HG03457 (cell line): ENCODE results near the gene CIAPIN1.

Source experiments
- ATAC-seq: cut with Tn5 transposase; IDR thresholded peaks from one replicate; pipeline ENCODE4 v1.9.1; 2021; ENCODE audit warnings: moderate number of reproducible peaks; ENCODE audit not compliant: unreplicated experiment

Gene CIAPIN1

DNA sequence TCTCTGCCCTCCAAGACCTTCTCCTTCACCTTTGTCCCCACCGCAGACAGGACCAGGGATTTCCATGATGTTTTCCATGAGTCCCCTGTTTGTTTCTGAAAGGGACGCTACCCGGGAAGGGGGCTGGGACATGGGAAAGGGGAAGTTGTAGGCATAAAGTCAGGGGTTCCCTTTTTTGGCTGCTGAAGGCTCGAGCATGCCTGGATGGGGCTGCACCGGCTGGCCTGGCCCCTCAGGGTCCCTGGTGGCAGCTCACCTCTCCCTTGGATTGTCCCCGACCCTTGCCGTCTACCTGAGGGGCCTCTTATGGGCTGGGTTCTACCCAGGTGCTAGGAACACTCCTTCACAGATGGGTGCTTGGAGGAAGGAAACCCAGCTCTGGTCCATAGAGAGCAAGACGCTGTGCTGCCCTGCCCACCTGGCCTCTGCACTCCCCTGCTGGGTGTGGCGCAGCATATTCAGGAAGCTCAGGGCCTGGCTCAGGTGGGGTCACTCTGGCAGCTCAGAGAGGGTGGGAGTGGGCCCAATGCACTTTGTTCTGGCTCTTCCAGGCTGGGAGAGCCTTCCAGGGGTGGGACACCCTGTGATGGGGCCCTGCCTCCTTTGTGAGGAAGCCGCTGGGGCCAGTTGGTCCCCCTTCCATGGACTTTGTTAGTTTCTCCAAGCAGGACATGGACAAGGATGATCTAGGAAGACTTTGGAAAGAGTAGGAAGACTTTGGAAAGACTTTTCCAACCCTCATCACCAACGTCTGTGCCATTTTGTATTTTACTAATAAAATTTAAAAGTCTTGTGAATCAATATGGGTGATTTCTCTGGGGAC, 62.7 kb downstream of the CIAPIN1 start:
- no peak for ATAC-seq

DNA sequence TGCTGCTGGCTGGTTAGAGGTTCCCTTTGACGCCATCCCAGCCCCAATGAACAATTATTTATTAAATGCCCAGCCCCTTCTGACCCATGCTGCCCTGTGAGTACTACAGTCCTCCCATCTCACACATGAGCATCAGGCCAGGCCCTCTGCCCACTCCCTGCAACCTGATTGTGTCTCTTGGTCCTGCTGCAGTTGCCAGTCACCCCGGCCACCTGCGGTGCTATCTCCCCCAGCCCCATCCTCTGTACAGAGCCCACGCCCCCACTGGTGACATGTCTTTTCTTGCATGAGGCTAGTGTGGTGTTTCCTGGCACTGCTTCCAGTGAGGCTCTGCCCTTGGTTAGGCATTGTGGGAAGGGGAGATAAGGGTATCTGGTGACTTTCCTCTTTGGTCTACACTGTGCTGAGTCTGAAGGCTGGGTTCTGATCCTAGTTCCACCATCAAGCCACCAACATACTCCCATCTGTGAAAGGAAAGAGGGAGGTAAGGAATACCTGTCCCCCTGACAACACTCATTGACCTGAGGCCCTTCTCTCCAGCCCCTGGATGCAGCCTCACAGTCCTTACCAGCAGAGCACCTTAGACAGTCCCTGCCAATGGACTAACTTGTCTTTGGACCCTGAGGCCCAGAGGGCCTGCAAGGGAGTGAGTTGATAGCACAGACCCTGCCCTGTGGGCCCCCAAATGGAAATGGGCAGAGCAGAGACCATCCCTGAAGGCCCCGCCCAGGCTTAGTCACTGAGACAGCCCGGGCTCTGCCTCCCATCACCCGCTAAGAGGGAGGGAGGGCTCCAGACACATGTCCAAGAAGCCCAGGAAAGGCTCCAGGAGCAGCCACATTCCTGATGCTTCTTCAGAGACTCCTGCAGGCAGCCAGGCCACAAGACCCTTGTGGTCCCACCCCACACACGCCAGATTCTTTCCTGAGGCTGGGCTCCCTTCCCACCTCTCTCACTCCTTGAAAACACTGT, 63.6 kb downstream of the CIAPIN1 start:
- ATAC-seq: no peak

DNA sequence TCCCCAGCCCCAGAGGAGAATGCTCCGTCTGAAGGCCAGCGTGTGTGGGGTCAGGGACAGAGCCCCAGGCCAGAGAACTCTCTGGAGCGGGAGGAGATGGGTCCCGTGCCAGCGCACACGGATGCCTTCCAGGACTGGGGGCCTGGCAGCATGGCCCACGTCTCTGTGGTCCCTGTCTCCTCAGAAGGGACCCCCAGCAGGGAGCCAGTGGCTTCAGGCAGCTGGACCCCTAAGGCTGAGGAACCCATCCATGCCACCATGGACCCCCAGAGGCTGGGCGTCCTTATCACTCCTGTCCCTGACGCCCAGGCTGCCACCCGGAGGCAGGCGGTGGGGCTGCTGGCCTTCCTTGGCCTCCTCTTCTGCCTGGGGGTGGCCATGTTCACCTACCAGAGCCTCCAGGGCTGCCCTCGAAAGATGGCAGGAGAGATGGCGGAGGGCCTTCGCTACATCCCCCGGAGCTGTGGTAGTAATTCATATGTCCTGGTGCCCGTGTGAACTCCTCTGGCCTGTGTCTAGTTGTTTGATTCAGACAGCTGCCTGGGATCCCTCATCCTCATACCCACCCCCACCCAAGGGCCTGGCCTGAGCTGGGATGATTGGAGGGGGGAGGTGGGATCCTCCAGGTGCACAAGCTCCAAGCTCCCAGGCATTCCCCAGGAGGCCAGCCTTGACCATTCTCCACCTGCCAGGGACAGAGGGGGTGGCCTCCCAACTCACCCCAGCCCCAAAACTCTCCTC, 64.5 kb downstream of the CIAPIN1 start:
- no peak for ATAC-seq

- no peak for ATAC-seq
Measured at GRCh38 chr16:57381791-57382534, 65.2 kb downstream of the CIAPIN1 start.

DNA sequence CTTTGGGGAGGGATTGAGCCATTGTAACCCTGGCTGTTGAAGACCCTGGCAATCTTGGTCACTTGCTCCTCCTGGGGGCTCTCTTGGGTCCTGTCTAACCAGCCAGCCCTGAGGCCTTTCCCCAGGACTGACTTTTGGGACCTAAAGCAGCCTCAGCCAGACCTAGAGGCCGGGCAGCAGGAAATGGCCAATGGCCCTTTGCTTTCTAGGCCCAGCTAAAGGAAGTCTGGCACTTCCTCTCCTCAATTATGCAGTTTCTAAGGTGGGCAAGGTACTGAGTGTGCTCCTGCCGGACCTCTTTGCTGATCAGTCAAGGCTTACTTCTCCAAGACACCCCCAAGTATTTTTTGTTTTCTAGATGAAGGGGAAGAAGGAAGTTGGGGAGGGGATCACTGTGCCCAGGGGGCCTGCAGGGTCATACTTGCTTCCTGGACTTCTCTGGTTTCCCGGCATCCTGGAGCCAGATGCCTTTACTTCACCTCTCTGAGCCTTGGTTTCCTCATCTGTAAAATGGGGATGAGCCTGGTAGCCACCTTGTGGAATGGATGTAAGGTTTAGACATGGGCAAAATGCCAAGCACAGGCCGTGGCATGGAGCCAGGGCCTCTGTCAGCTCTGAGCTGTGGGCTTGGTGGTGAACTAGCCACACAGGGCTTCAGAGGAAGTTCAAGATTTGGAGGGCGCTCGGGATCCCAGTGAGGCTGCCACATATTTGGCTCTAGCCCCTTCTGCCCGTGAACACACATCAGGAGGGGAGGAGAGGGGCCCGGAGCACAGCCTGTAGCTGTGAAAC, 66.3 kb downstream of the CIAPIN1 start:
- ATAC-seq: no peak

DNA sequence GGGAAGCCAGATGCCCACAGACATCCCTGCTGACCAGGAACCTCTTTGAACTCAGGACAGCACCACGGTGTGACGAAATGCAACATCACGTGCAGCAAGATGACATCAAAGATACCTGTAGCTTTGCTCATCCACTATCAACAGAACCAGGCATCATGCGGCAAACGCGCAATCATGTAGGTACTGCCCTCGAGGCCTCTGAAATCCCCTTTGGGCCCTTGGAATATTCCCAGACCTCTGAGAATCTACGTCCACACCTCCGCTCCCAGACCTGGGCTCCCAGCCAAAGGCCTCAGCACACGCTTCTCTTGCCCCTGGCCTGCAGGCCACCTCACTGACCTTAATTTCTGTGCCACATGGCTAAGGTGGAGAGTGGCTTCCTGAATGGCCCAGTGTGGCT, 67.6 kb downstream of the CIAPIN1 start:
- no peak for ATAC-seq
